Measurements from ENCODE around the gene CFB. TPM values are rescaled to one million over a fixed set of nuclear protein-coding genes. Genes with fewer than 3 reads are reported as not detected.

Gene CFB
- total RNA-seq, 4 donors from 2014 or later, result 9.0 to 59.7 (median 39.6) TPM

DNA sequence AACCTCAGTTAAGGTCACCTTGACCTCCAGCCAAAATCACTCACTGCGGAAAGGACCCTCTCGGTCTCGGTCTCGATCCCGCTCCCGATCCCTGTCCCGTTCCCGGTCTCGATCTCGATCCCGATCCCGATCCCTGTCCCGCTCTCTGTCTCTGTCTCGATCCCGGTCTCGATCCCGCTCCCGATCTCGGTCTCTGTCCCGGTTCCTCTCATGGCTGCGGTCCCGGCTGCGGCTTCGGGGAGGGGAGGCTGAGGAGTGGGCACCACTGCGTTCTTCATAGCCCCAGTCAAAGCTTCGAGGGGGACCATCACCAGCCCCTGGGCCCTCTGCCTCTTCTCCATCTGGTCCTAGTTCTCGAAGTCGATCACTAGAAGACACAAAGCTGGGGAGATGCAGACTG lies 8.6 kb downstream of the CFB start:
- Histone ChIP-seq H3K9me3 (no peaks in the 10 kb centered on the region), H3K27ac (no peak overlapping the region), H3K4me3 (no peak overlapping the region), H3K36me3 (peaks cover 0 to 28% (median 15%) of the 10 kb centered on the region in 4 donors), H3K4me1 (peaks cover 9 to 16% (median 13%) of the 10 kb centered on the region in 4 donors), H3K27me3 (no peaks in the 10 kb centered on the region)
- in situ Hi-C loops (cut with MboI; ENCODE audit: low pct_ligation_motif_present in 1 of 4, low pct_unique_long_range_greater_than_20kb in 1 of 4, low sequenced_read_pairs in 3 of 4), result loop anchor here in 3 of 4 donors (10.0 to 25.0 kb wide), 3 partner anchors 50 to 280 kb away; partner anchors contain the start of gene ZBTB12 (in 1 of the 3)
- TF ChIP-seq, protein P1, sequence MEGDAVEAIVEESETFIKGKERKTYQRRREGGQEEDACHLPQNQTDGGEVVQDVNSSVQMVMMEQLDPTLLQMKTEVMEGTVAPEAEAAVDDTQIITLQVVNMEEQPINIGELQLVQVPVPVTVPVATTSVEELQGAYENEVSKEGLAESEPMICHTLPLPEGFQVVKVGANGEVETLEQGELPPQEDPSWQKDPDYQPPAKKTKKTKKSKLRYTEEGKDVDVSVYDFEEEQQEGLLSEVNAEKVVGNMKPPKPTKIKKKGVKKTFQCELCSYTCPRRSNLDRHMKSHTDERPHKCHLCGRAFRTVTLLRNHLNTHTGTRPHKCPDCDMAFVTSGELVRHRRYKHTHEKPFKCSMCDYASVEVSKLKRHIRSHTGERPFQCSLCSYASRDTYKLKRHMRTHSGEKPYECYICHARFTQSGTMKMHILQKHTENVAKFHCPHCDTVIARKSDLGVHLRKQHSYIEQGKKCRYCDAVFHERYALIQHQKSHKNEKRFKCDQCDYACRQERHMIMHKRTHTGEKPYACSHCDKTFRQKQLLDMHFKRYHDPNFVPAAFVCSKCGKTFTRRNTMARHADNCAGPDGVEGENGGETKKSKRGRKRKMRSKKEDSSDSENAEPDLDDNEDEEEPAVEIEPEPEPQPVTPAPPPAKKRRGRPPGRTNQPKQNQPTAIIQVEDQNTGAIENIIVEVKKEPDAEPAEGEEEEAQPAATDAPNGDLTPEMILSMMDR (IDR thresholded peaks at IDR 0.05), result no peak
- TF ChIP-seq EP300 (IDR thresholded peaks at IDR 0.05; ENCODE audit: low read depth) (no peak), POLR2A (IDR thresholded peaks at IDR 0.05) (no peak), POLR2AphosphoS5 (IDR thresholded peaks at IDR 0.05) (no peak)
- 96 to 98% methylated on average over 9 to 28 of the region's 28 CpGs for WGBS, 2 donors (ENCODE audit: low coverage in 1 of 2)
- intact Hi-C loops (cut with DNase I; ENCODE audit: low total_unique reads), result loop anchor here (5.0 kb wide), 1 partner anchor 52 kb away; the partner anchor contains the start of gene ZBTB12
- DNase-seq, result no peak

DNA sequence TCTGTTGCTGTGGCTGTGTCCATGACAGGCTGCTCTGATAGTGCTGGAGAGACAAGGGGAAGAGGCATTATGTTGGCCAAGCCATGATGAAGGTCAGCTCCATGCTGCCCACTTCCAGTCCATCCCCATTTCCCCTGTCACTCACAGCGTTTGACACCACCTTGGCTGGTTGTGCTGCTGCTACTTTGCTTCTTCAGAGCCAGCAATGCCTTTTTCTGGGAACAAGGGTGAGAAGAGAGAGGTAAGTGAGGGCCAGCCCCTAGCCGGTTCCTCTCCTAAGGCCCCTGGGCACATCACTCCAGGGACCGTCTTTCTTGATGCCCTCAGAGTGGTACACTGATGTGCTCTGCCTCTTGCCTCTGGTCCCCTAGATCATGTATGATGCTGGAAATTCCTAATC lies 10.9 kb downstream of the CFB start:
- 92 to 100% methylated on average over 2 to 3 of the region's 3 CpGs for WGBS, 2 donors (ENCODE audit: low coverage in 1 of 2)
- TF ChIP-seq POLR2A (IDR thresholded peaks at IDR 0.05) (no peak), EP300 (IDR thresholded peaks at IDR 0.05; ENCODE audit: low read depth) (no peak), POLR2AphosphoS5 (IDR thresholded peaks at IDR 0.05) (no peak)
- TF ChIP-seq, protein P1 (IDR thresholded peaks at IDR 0.05), result no peak
- in situ Hi-C loops (cut with MboI; ENCODE audit: low pct_ligation_motif_present in 1 of 4, low pct_unique_long_range_greater_than_20kb in 1 of 4, low sequenced_read_pairs in 3 of 4) (loop anchor here in 3 of 4 donors (10.0 to 25.0 kb wide), 3 partner anchors 52 to 282 kb away; partner anchors contain the start of gene ZBTB12 (in 1 of the 3)), intact Hi-C loops (cut with DNase I; ENCODE audit: low total_unique reads) (no loop called here)
- no peak for DNase-seq
- Histone ChIP-seq H3K9me3 (no peaks in the 10 kb centered on the region), H3K27ac (no peak overlapping the region), H3K27me3 (no peaks in the 10 kb centered on the region), H3K4me1 (peaks cover 11 to 23% (median 19%) of the 10 kb centered on the region in 4 donors), H3K4me3 (no peak overlapping the region), H3K36me3 (peaks cover 0 to 28% (median 15%) of the 10 kb centered on the region in 4 donors)

GRCh38 chr6:31958412-31958740 lies 12.5 kb downstream of the CFB start:
- Histone ChIP-seq H3K36me3 (peaks cover 0 to 32% (median 12%) of the 10 kb centered on the region in 4 donors), H3K9me3 (no peaks in the 10 kb centered on the region), H3K4me1 (peaks cover 11 to 23% (median 19%) of the 10 kb centered on the region in 4 donors), H3K27ac (peak overlapping the region; percentile 83 to 94 (median 86)), H3K4me3 (peak overlapping the region; percentile 62 to 94 (median 80)), H3K27me3 (no peaks in the 10 kb centered on the region)
- DNase-seq, result no peak
- in situ Hi-C loops (cut with MboI; ENCODE audit: low pct_ligation_motif_present in 1 of 4, low pct_unique_long_range_greater_than_20kb in 1 of 4, low sequenced_read_pairs in 3 of 4) (loop anchor here in 3 of 4 donors (10.0 to 25.0 kb wide), 3 partner anchors 54 to 284 kb away; partner anchors contain the start of gene ZBTB12 (in 1 of the 3)), intact Hi-C loops (cut with DNase I; ENCODE audit: low total_unique reads) (no loop called here)
- WGBS, 2 donors (ENCODE audit: low coverage in 1 of 2), result 9% methylated on average over 11 of the region's 11 CpGs; no CpG with 5 or more reads in 1 of the 2 donors
- TF ChIP-seq POLR2AphosphoS5 (IDR thresholded peaks at IDR 0.05) (no peak), EP300 (IDR thresholded peaks at IDR 0.05; ENCODE audit: low read depth) (no peak), POLR2A (IDR thresholded peaks at IDR 0.05) (no peak)
- TF ChIP-seq, protein P1 (IDR thresholded peaks at IDR 0.05), result no peak

DNA sequence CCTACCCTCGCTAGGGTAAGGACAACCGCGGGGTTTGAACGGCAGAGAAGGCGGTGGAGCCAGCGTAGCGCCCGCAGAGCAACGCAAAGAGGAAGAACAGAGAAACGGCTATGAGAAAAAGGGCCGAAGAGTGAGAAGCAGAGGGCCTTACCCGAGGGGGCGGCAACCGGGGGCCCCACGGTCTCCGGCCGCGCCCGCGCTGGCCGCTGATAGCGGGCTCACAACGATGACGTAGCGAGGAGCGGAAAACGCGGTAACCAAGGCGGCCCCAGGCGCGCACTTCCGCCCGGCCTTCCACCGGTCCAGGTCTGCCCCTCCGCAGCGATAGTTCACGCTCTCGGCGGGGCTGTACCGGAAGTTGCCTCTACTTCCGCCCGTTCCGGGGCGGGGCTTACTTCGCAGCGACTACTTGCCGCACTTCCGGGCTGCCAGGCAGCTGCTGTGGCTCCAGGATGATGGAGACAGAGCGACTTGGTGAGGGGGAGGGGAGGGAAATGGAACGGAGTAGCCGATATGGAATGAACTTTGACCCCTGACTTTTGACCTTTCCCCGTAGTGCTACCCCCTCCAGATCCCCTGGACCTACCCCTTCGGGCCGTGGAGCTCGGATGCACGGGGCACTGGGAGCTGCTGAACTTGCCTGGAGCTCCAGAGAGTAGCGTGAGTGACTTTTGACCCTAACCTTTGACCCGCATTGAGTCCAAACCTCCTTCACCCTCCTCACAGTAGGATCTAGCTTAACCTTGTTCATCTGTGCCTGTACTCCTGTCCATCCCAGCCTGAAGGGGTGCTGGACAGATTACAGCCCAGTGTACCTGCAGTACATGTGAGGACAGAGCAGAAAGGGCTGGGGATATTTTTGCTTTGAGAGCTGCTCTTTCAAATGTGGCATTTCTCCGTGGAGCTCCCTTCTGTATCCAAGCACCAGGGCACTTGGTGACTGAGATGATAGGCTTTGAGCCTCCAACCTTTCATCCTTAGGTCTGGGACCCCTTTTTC lies 13.1 kb downstream of the CFB start, which contains the start of the genes NELFE and SKIC2:
Gene NELFE, minus strand, starts transcription at position 231 of the 999 bp plus-strand sequence. CDS start 525 bp downstream, outside the sequence.
Gene SKIC2, plus strand, starts transcription at position 435 of the 999 bp plus-strand sequence. Its CDS starts 18 bp downstream, at position 453.
- Histone ChIP-seq H3K27ac (peak within 1 kb of the TSS; percentile 83 to 94 (median 86)), H3K4me3 (peak within 1 kb of the TSS; percentile 62 to 94 (median 80)), H3K36me3 (peaks cover 0 to 30% (median 12%) of the 10 kb centered on the region in 4 donors), H3K27me3 (no peaks in the 10 kb centered on the region), H3K4me1 (peaks cover 11 to 23% (median 19%) of the 10 kb centered on the region in 4 donors), H3K9me3 (no peaks in the 10 kb centered on the region)
- 0 to 1% methylated on average over 5 to 58 of the region's 59 CpGs for WGBS, 2 donors (ENCODE audit: low coverage in 1 of 2)
- TF ChIP-seq EP300 (IDR thresholded peaks at IDR 0.05; ENCODE audit: low read depth), result no peak
- peak; percentile 80 for TF ChIP-seq POLR2A (IDR thresholded peaks at IDR 0.05)
- TF ChIP-seq, protein P1 (IDR thresholded peaks at IDR 0.05), result no peak
- TF ChIP-seq POLR2AphosphoS5 (IDR thresholded peaks at IDR 0.05), result peak; percentile 64 to 90 (median 78)
- intact Hi-C loops (cut with DNase I; ENCODE audit: low total_unique reads) (no loop called here), in situ Hi-C loops (cut with MboI; ENCODE audit: low pct_ligation_motif_present in 1 of 4, low pct_unique_long_range_greater_than_20kb in 1 of 4, low sequenced_read_pairs in 3 of 4) (loop anchor here in 3 of 4 donors (10.0 to 25.0 kb wide), 3 partner anchors 54 to 284 kb away; partner anchors contain the start of gene ZBTB12 (in 1 of the 3))
- DNase-seq, result peak; percentile 99
